ENCODE data around the gene SCLY. TPM values are rescaled to one million over a fixed set of nuclear protein-coding genes. Genes with fewer than 3 reads are reported as not detected.

Gene SCLY
- total RNA-seq, 3 donors from 2014 or later: 11.2 to 19.8 (median 19.5) TPM

DNA sequence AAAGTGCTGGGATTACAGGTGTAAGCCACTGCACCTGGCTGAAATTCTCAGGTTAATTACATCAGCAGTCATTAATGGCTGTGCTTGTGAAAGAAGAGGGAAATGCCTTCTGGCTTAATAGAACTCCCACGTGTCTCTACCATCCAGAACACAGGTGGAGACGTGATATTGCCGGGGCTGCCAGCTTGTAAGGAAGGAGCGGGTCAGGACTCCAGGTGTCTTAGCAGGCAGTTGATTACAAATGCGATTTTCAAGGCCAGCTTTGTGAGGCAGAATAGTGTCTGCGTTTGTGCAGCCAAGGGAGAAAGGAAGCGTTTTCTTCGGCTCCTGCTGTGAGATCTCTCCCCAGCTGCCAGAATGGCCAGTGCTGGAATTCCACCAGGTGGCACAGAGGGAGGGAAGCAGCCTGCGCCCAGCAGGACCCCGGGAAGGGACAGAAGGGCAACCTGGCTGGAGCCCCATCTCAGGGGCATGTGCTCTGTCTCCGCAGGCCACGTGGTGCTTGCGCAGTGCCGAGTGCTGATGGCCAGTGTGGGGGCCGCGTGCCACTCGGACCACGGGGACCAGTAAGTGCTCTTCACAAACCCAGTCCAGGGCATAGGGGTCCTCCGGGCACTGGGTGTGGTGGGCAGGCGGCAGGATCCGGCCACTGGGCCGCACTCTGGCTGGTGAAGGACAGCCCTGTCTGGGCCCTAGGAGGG is 35.7 kb downstream of the SCLY start:
- intact Hi-C loops (cut with DNase I, micrococcal nuclease): no loop called here
- Histone ChIP-seq H3K4me1 (ENCODE audit: low read depth) (peaks cover 3% of the 10 kb centered on the region), H3K4me3 (no peak overlapping the region), H3K36me3 (ENCODE audit: low read depth) (no peaks in the 10 kb centered on the region), H3K9me3 (no peaks in the 10 kb centered on the region)
- TF ChIP-seq, protein P1, sequence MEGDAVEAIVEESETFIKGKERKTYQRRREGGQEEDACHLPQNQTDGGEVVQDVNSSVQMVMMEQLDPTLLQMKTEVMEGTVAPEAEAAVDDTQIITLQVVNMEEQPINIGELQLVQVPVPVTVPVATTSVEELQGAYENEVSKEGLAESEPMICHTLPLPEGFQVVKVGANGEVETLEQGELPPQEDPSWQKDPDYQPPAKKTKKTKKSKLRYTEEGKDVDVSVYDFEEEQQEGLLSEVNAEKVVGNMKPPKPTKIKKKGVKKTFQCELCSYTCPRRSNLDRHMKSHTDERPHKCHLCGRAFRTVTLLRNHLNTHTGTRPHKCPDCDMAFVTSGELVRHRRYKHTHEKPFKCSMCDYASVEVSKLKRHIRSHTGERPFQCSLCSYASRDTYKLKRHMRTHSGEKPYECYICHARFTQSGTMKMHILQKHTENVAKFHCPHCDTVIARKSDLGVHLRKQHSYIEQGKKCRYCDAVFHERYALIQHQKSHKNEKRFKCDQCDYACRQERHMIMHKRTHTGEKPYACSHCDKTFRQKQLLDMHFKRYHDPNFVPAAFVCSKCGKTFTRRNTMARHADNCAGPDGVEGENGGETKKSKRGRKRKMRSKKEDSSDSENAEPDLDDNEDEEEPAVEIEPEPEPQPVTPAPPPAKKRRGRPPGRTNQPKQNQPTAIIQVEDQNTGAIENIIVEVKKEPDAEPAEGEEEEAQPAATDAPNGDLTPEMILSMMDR (IDR thresholded peaks at IDR 0.05): no peak
- DNase-seq: no peak
- ATAC-seq: no peak

DNA sequence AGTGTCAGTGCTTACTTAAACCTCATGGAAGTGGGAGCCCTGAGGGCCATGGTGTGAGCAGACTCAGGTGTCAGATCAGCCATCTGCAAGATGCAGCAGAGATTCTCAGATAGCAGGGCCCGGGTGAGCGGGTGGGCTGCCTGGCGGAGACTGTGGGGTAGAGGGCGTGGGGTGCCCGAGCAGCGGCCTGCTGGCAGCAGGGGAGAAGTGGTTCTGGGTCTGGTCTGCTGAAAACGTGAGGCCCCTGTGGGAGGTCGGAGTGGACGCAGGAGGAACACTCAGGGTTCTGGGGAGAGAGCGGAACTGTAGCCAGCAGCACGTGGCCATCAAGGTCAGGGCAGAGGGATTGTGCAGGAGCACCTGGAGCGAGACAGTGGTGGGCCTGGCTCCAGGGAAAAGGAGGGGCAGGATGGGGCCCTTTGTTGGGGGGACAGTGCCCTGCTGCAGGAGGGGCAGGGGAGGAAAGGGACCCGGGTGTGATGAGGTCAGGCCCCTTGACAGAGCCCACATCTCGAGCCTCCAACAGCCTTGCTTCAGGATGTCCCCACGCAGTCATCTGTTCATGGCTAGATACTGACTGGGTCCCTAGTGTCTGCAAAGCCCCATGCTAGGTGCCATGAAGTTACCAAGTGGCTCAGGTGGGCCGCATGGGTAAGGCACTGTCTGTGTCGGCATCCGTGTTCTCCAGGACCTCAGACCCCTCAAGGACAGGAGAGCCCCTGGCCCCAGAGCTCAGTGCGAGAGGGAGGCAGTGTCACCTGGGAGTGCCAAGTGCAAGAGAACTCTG is 36.6 kb downstream of the SCLY start:
- TF ChIP-seq, protein P1 (IDR thresholded peaks at IDR 0.05): no peak
- intact Hi-C loops (cut with DNase I, micrococcal nuclease): no loop called here
- H3K9me3 ChIP-seq: no peaks in the 10 kb centered on the region
- no peak for ATAC-seq
- no peak for DNase-seq
- no peak overlapping the region for H3K4me3 ChIP-seq
- H3K36me3 ChIP-seq (ENCODE audit: low read depth): no peaks in the 10 kb centered on the region
- H3K4me1 ChIP-seq (ENCODE audit: low read depth): peaks cover 3% of the 10 kb centered on the region

DNA sequence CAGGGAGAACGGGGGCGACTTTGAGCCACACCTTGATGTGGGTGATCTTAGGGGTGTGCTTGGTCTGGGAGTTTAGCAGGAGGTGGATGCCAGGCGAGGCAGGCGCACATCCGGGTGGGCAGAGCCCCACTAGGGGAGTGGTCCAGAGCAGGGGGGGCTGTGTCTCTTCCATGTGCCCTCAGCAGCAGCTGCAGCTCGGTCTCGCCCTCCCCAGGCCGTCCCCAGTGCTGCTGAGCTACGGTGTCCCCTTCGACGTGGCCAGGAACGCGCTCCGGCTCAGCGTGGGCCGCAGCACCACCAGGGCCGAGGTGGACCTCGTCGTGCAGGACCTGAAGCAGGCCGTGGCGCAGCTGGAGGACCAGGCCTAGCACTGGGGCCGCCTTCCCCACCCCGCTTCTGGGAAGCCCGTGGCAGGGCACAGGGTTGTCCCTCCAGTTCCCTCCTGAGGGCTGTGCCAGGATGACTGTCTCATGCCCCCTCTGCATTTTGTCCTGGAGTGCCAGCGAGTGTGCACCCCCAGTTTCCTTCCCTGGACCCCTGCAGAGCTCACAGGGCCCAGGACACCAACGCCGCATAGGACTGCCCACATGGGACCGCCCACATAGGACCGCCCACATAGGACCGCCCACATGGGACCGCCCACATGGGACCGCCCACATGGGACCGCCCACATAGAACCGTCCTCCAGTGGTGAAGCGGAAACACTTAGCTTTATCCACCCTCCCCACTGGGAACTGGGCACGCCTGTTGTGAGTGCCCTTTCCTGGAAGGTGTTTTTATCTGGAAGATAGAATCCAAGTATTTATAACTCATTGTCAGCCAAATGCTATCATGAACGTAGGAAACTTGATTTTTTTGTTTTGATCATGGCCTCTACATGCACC is 37.4 kb downstream of the SCLY start:
- TF ChIP-seq, protein P1 (IDR thresholded peaks at IDR 0.05): no peak

DNA sequence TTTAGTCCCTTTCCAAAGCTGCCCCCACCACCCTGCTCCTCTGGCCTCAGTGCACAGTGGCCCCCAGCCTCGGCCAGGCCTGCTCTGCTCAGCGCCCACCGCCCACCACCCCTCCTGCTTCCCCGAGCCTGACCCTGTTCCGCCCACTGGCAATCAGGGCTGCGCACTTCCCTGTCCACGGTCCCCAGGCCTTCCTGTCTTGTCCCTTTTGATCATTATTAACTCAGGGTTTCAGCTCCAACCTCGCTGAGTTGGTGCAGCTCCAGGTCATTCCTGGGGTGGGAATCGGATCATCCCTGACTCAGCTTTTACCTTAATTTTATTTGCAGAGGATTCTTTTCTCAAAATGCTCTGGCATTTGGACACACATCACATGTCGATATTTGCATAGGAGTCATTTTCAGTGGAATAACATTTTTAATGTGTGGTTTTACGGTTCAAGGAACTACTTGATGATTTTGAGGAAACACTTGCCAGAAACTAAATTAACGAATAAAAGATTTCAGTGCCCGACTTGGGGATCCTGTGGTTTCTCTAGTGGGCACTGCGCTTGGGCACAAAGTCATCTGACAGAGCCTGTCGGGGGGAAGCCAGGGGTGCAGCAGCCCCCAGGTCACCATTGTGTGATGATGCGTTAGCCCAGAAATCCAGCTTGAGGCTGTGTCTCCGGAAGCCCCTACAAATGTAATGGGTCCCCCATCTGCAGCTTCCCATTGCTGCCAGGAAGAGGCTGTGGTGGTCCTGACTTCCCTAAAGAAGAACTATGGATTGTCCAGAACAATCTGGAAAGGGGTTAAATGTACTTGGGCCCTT is 38.3 kb downstream of the SCLY start:
- DNase-seq (peak in 2 of 3 donors; percentile 66 to 71), ATAC-seq (peak; percentile 48)
- Histone ChIP-seq H3K36me3 (ENCODE audit: low read depth) (no peaks in the 10 kb centered on the region), H3K4me1 (ENCODE audit: low read depth) (peaks cover 3% of the 10 kb centered on the region), H3K9me3 (no peaks in the 10 kb centered on the region), H3K4me3 (no peak overlapping the region)
- intact Hi-C loops (cut with DNase I, micrococcal nuclease): no loop called here
- TF ChIP-seq, protein P1 (IDR thresholded peaks at IDR 0.05): no peak

More for the DNA sequence above, 37.4 kb downstream of the SCLY start:
- no peaks in the 10 kb centered on the region for H3K36me3 ChIP-seq (ENCODE audit: low read depth)
- no peak overlapping the region for H3K4me3 ChIP-seq
- ATAC-seq (peak; percentile 98), DNase-seq (peak; percentile 78 to 87 (median 85))
- no peaks in the 10 kb centered on the region for H3K9me3 ChIP-seq
- intact Hi-C loops (cut with DNase I, micrococcal nuclease): no loop called here
- H3K4me1 ChIP-seq (ENCODE audit: low read depth): peaks cover 3% of the 10 kb centered on the region

DNA sequence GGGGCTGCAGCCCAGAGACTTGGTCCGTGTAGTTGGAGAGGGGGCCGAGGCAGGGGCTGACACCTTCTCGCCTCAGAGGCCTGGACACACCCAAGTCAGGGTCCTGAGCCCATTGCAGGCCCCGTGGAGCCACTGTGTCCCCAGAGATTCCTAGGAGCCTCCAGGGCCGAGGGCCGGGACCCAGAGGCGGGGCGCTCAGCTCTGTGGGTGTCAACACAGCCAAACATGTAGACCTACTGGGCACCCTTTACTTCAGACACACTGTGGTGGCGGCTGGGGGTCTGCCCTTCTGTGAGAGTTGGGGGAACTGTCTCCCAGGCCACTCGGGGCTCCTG is 38.9 kb downstream of the SCLY start:
- intact Hi-C loops (cut with DNase I, micrococcal nuclease): no loop called here
- Histone ChIP-seq H3K36me3 (ENCODE audit: low read depth) (no peaks in the 10 kb centered on the region), H3K9me3 (no peaks in the 10 kb centered on the region), H3K4me1 (ENCODE audit: low read depth) (peaks cover 3% of the 10 kb centered on the region), H3K4me3 (no peak overlapping the region)
- TF ChIP-seq, protein P1 (IDR thresholded peaks at IDR 0.05): no peak
- no peak for ATAC-seq
- no peak for DNase-seq
